Kidney epithelial cell (primary cell): Measurements from ENCODE around the gene GARS1. TPM values are rescaled to one million over a fixed set of nuclear protein-coding genes. Genes with fewer than 3 reads are reported as not detected.
"Not testable (repeated sequence)": the region's sequence is repeated elsewhere in the genome, so short reads cannot be mapped to it uniquely, and the experiment has no call there.

Experiments
- DNase-seq: peaks from one replicate; pipeline ENCODE4 v3.0.0-alpha.2; 2010; ENCODE audit warnings: low read depth
- H3K27me3 ChIP-seq: 2 replicates; pipeline ENCODE4 v1.6.0; 2011; ENCODE audit warnings: low read length; ENCODE audit not compliant: control insufficient read depth, insufficient read depth
- H3K36me3 ChIP-seq: 2 replicates; pipeline ENCODE4 v1.5.1; 2011; ENCODE audit warnings: low read length; ENCODE audit not compliant: control insufficient read depth, insufficient read depth
- H3K4me3 ChIP-seq: 2 replicates; pipeline ENCODE4 v1.5.1; 2011; ENCODE audit warnings: low read depth, mild to moderate bottlenecking, control low read depth, low read length
- CTCF ChIP-seq: IDR thresholded peaks from 2 replicates; pipeline ENCODE4 v1.5.1; 2011; ENCODE audit warnings: mild to moderate bottlenecking, moderate library complexity, low read length, control low read depth, inconsistent platforms; ENCODE audit not compliant: insufficient read depth, poor library complexity, severe bottlenecking
- total RNA-seq: library from RNA; depleted of rRNA; stranded (reverse); fragments of >200 nt; gene quantifications from 2 replicates; pipeline ENCODE4 v1.2.3, GENCODE V29; 2015

Gene GARS1
- total RNA-seq, 1 donor from 2014 or later = 354 TPM

GRCh38 chr7:30583181-30583580 is 11.5 kb upstream of the GARS1 start:
- peaks cover 1% of the 10 kb centered on the region for H3K36me3 ChIP-seq
- no peak overlapping the region for H3K4me3 ChIP-seq
- no peak for DNase-seq
- no peaks in the 10 kb centered on the region for H3K27me3 ChIP-seq
- no peak for TF ChIP-seq CTCF

GRCh38 chr7:30584415-30584814 is 10.3 kb upstream of the GARS1 start:
- no peak for DNase-seq
- H3K4me3 ChIP-seq = no peak overlapping the region
- H3K36me3 ChIP-seq = no peaks in the 10 kb centered on the region
- H3K27me3 ChIP-seq = no peaks in the 10 kb centered on the region
- no peak for TF ChIP-seq CTCF

- H3K36me3 ChIP-seq = no peaks in the 10 kb centered on the region
- no peaks in the 10 kb centered on the region for H3K27me3 ChIP-seq
- TF ChIP-seq CTCF = no peak
- no peak for DNase-seq
- no peak overlapping the region for H3K4me3 ChIP-seq
Measured at GRCh38 chr7:30584965-30585364, 9.7 kb upstream of the GARS1 start.

GRCh38 chr7:30585675-30586074 is 9.0 kb upstream of the GARS1 start:
- H3K36me3 ChIP-seq = no peaks in the 10 kb centered on the region
- H3K4me3 ChIP-seq = no peak overlapping the region
- TF ChIP-seq CTCF = no peak
- H3K27me3 ChIP-seq = no peaks in the 10 kb centered on the region
- no peak for DNase-seq

- not testable (repeated sequence) for DNase-seq, H3K4me3 ChIP-seq, H3K27me3 ChIP-seq, H3K36me3 ChIP-seq
Measured at GRCh38 chr7:30587547-30587946, 7.1 kb upstream of the GARS1 start.

GRCh38 chr7:30589111-30589510 is 5.6 kb upstream of the GARS1 start:
- no peak for DNase-seq

More at GRCh38 chr7:30589111-30589510, 5.6 kb upstream of the GARS1 start:
- TF ChIP-seq CTCF = no peak
- H3K36me3 ChIP-seq = no peaks in the 10 kb centered on the region
- H3K27me3 ChIP-seq = no peaks in the 10 kb centered on the region
- H3K4me3 ChIP-seq = no peak overlapping the region
